CD4-positive, alpha-beta T cell treated with Interferon alpha-2 for 1 hour (primary cell): ENCODE data around the gene LARP1.

Experiments
- DNase-seq, 2 donors: peaks; one replicate each; pipeline ENCODE4 v3.0.0-alpha.2; 2020 to 2022

The LARP1 gene

GRCh38 chr5:154764967-154765366, 9.8 kb downstream of the LARP1 start:
- no peak for DNase-seq

GRCh38 chr5:154765396-154765925, 10.3 kb downstream of the LARP1 start:
- no peak for DNase-seq

GRCh38 chr5:154766558-154767281, 11.5 kb downstream of the LARP1 start:
- no peak for DNase-seq

GRCh38 chr5:154767576-154767975, 12.4 kb downstream of the LARP1 start:
- no peak for DNase-seq

- DNase-seq = no peak
Measured at GRCh38 chr5:154768207-154768606, 13.0 kb downstream of the LARP1 start.

GRCh38 chr5:154770111-154770510, 14.9 kb downstream of the LARP1 start:
- no peak for DNase-seq

- DNase-seq = no peak
Measured at GRCh38 chr5:154771383-154771901, 16.3 kb downstream of the LARP1 start.

GRCh38 chr5:154773326-154773725, 18.1 kb downstream of the LARP1 start:
- no peak for DNase-seq

- no peak for DNase-seq
Measured at GRCh38 chr5:154776167-154776566, 21.0 kb downstream of the LARP1 start.

GRCh38 chr5:154778534-154778933, 23.4 kb downstream of the LARP1 start:
- no peak for DNase-seq

- no peak for DNase-seq
Measured at GRCh38 chr5:154779105-154779504, 23.9 kb downstream of the LARP1 start.

- no peak for DNase-seq
Measured at GRCh38 chr5:154780128-154780527, 25.0 kb downstream of the LARP1 start.

- DNase-seq = no peak
Measured at GRCh38 chr5:154782326-154782725, 27.1 kb downstream of the LARP1 start.

GRCh38 chr5:154782812-154783592, 27.8 kb downstream of the LARP1 start:
- no peak for DNase-seq

GRCh38 chr5:154783774-154784460, 28.7 kb downstream of the LARP1 start:
- DNase-seq = no peak

GRCh38 chr5:154784856-154785255, 29.7 kb downstream of the LARP1 start:
- no peak for DNase-seq

- DNase-seq = no peak
Measured at GRCh38 chr5:154786414-154786813, 31.2 kb downstream of the LARP1 start.

- DNase-seq = no peak
Measured at GRCh38 chr5:154788212-154788611, 33.0 kb downstream of the LARP1 start.

GRCh38 chr5:154791535-154791934, 36.4 kb downstream of the LARP1 start:
- DNase-seq = no peak

GRCh38 chr5:154793599-154794524, 38.7 kb downstream of the LARP1 start:
- no peak for DNase-seq

GRCh38 chr5:154794525-154795234, 39.5 kb downstream of the LARP1 start:
- DNase-seq = no peak

- no peak for DNase-seq
Measured at GRCh38 chr5:154795235-154795596, 40.0 kb downstream of the LARP1 start.
